ENCODE measurements around the gene AHCY.
"Not testable (repeated sequence)": the region's sequence is repeated elsewhere in the genome, so short reads cannot be mapped to it uniquely, and the experiment has no call there.

AHCY gene

DNA sequence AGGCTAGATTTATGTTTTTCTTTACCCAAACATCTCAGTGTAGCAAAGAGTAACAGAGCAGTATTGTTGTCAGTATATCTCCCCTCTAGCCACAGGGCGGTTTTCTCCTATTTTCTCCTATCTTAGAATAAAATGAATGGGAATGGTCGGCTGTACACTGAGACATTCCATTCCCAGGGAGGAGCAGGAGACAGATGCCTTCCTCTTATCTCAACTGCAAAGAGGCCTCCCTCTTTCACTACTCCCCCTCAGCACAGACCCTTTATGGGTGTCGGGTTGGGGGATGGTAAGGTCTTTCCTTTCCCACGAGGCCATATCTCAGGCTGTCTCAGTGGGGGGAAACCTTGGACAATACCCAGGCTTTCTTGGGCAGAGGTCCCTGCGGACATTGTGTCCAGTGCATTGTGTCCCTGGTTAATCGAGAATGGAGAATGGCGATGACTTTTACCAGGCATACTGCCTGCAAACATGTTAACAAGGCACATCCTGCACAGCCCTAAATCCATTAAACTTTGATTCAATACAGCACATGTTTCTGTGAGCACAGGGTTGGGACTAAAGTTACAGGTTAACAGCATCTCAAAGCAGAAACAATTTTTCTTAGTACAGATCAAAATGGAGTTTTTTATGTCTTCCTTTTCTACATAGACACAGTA, 50.6 kb downstream of the AHCY start:
- not testable (repeated sequence) for DNase-seq

DNA sequence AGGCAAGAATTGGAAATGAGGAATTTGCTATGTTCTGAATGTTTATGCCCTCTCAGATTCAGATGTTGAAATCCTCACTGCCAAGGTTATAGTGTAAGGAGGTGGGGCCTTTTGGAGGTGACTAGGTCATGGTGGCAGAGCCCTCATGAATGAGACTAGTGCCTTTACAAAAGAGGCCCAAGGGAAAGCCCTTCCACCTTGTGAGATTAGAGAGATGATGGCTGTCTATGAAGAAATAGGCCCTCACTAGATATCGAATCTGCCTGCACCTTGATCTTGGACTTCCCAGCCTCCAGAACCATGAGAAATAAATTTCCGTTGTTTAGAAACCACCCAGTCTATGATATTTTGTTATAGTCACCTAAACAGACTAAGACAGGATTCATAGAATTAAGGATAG, 51.5 kb downstream of the AHCY start:
- no peak for DNase-seq

- no peak for DNase-seq
Observed at GRCh38 chr20:34250005-34250404, 53.1 kb downstream of the AHCY start.

GRCh38 chr20:34249291-34249690, 53.9 kb downstream of the AHCY start:
- DNase-seq: no peak

DNA sequence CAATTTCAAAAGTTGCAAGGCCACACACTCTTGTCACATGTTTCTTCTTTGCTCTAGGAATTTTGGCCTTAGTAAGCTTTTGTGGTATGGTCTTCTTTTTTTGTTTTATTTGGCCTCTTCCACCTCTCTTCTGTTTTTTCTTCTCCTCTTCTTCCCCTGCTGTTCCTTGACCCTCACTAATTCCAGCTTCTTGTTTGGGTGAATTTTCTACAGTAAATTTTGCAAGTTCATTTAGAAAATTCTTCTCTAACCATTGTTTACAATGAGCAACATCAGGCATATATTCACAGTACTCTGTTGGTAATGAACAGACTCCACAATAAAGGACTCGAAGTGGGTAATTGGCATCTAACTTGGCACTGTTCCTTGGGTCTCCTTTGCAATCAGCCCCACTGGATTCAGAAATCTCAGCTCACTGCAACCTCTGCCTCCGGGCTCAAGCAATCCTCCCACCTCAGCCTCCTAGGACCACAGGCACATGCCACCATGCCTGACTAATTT, 57.0 kb downstream of the AHCY start:
- DNase-seq: no peak

DNA sequence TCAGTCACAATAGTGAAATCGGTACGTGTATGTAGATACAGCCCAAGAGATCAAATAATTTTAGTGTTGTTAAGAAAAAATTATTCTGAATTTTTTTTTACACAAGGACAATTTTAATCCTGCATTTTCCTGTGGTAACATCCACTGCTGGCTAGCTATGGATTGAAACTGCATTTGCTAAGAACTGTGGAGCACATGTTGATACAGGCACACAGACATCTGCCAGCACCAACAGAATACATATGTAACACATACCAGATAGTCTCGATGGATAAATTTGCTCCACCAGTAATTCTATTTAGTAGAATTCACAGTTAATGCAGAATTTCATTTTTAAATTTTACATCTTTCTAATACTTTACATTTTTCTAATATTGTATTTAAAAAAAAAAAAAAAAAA, 59.8 kb downstream of the AHCY start:
- no peak for DNase-seq

GRCh38 chr20:34242879-34243278, 60.3 kb downstream of the AHCY start:
- no peak for DNase-seq

DNA sequence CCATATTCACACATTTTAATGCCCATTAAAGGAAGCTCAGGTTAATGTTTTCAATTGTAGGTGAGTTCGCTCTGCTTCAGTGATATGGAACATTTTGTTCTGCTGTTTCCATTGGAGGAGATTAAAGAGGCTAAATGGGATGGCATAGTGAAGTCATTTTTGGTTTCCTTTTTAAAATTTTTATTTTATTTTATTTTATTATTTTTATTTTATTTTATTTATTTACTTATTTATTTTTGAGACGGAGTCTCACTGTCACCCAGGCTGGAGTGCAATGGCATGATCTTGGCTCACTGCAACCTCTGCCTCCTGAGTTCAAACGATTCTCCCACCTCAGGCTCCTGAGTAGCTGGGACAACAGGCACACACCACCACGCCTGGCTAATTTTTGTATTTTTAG, 61.1 kb downstream of the AHCY start:
- not testable (repeated sequence) for DNase-seq

- DNase-seq: no peak
Observed at GRCh38 chr20:34240693-34241615, 62.2 kb downstream of the AHCY start, which contains the start of gene ASIP. ASIP (plus strand) TSS chr20:34241423; CDS start chr20:34260375, 18,952 bp downstream.

DNA sequence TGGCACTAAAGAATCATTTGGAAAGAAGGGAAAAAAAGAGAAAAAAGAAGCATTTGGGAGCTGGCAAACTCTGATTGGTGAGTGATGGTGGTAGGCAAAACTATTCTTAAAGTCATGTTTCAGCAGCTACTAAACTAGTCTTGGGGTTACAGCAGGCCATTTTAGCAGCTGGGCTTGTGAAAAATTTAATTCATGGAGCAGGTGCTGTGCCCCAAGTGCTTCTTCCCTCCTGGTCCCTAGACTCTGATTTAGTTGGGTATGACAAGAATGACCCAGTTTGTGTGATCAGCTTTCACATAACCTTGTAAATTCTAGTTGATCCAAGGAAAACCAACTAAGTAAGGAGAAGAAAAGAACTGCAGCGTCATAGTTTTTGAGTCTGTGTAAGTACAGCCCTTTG, 63.0 kb downstream of the AHCY start:
- no peak for DNase-seq

GRCh38 chr20:34237942-34238341, 65.2 kb downstream of the AHCY start:
- no peak for DNase-seq

GRCh38 chr20:34235875-34236274, 67.3 kb downstream of the AHCY start:
- DNase-seq: no peak

GRCh38 chr20:34233687-34234086, 69.5 kb downstream of the AHCY start:
- DNase-seq: no peak

DNA sequence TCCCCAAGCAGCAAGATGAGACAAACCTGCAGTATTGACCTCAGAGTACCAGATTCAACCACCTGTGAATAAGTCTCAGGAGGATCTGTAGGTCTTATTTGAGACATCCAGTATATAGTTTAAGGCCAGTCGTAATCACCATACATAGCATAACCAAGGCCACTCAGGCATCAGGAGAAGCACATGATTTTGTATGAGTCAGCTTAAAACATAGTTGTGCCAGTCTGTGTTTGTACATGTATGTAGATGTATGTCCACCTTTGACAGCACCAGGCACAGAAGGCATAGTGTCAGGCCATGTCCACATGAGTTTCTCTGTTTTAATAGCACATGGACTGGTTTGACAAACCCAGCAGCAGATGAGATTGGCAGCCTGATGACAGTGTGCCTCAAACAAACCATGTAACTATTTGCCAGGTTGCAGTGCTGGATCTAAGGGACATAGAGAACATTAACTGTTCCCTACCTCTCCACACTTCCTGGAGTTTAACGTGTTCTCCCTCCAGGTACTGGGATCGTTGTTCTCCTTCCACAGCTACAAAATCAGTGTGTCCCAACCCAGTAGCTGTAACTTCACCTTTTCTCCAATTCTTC, 70.6 kb downstream of the AHCY start:
- no peak for DNase-seq

DNA sequence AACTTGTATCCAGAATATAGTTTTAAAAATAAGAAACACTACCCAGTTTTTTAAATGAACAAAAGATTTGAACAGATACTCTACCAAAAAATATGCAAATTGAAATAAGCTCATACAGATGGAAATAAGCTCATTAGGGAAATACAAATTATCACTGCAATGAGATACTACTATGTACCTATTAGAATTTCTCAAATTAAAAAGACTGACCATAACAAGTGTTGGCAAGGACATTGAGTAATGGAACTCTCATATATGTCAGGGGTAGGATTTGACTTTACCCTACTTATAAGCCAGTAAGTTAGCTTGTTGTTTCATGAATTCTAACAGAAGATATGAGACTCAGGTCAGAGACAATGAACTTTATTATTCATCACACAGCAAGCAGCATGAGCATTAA, 71.5 kb downstream of the AHCY start:
- no peak for DNase-seq
